ENCODE measurements around the gene LOXHD1. TPM values are rescaled to one million over a fixed set of nuclear protein-coding genes. Genes with fewer than 3 reads are reported as not detected.

LOXHD1 gene
- total RNA-seq, 1 donor from 2014 or later = 2.9 TPM

- no peaks in the 10 kb centered on the region for H3K9me3 ChIP-seq
- H3K4me3 ChIP-seq = no peak overlapping the region
- ATAC-seq (no peak), DNase-seq (no peak)
- H3K27ac ChIP-seq = no peak overlapping the region
- peaks cover 5% of the 10 kb centered on the region for H3K27me3 ChIP-seq (ENCODE audit: low read depth)
- H3K36me3 ChIP-seq = no peaks in the 10 kb centered on the region
- TF ChIP-seq CTCF (IDR thresholded peaks at IDR 0.05) = no peak
- no peaks in the 10 kb centered on the region for H3K4me1 ChIP-seq
- intact Hi-C loops (cut with DNase I) = no loop called here
Observed at GRCh38 chr18:46458472-46458871, 198.5 kb downstream of the LOXHD1 start.

- intact Hi-C loops (cut with DNase I) = no loop called here
- no peak for DNase-seq
- TF ChIP-seq CTCF (IDR thresholded peaks at IDR 0.05) = no peak
- no peak overlapping the region for H3K4me3 ChIP-seq
- H3K27me3 ChIP-seq (ENCODE audit: low read depth) = peaks cover 5% of the 10 kb centered on the region
- ATAC-seq = no peak
- H3K36me3 ChIP-seq = no peaks in the 10 kb centered on the region
- H3K9me3 ChIP-seq = no peaks in the 10 kb centered on the region
- H3K27ac ChIP-seq = no peak overlapping the region
- no peaks in the 10 kb centered on the region for H3K4me1 ChIP-seq
Observed at GRCh38 chr18:46456691-46457090, 200.3 kb downstream of the LOXHD1 start.

- ATAC-seq (no peak), DNase-seq (no peak)
- H3K27ac ChIP-seq = no peak overlapping the region
- H3K4me3 ChIP-seq = no peak overlapping the region
- no peaks in the 10 kb centered on the region for H3K9me3 ChIP-seq
- H3K4me1 ChIP-seq = no peaks in the 10 kb centered on the region
- H3K36me3 ChIP-seq = no peaks in the 10 kb centered on the region
- no peak for TF ChIP-seq CTCF (IDR thresholded peaks at IDR 0.05)
- no peaks in the 10 kb centered on the region for H3K27me3 ChIP-seq (ENCODE audit: low read depth)
- intact Hi-C loops (cut with DNase I) = no loop called here
Observed at GRCh38 chr18:46452820-46453219, 204.2 kb downstream of the LOXHD1 start.

- Histone ChIP-seq H3K9me3 (peaks cover under 1% of the 10 kb centered on the region), H3K4me1 (no peaks in the 10 kb centered on the region), H3K27me3 (ENCODE audit: low read depth) (no peaks in the 10 kb centered on the region), H3K27ac (no peak overlapping the region), H3K36me3 (no peaks in the 10 kb centered on the region), H3K4me3 (no peak overlapping the region)
- ATAC-seq = no peak
- no peak for TF ChIP-seq CTCF (IDR thresholded peaks at IDR 0.05)
- no peak for DNase-seq
- intact Hi-C loops (cut with DNase I) = no loop called here
Observed at GRCh38 chr18:46449499-46449898, 207.5 kb downstream of the LOXHD1 start.

- no peaks in the 10 kb centered on the region for H3K36me3 ChIP-seq
- no peak for DNase-seq
- H3K4me1 ChIP-seq = no peaks in the 10 kb centered on the region
- no peak overlapping the region for H3K27ac ChIP-seq
- no peak for ATAC-seq
- peaks cover 5% of the 10 kb centered on the region for H3K9me3 ChIP-seq
- H3K27me3 ChIP-seq (ENCODE audit: low read depth) = no peaks in the 10 kb centered on the region
- TF ChIP-seq CTCF (IDR thresholded peaks at IDR 0.05) = no peak
- H3K4me3 ChIP-seq = no peak overlapping the region
- intact Hi-C loops (cut with DNase I) = no loop called here
Observed at GRCh38 chr18:46449033-46449432, 208.0 kb downstream of the LOXHD1 start.

GRCh38 chr18:46448347-46448746 lies 208.7 kb downstream of the LOXHD1 start:
- intact Hi-C loops (cut with DNase I) = no loop called here
- no peak for TF ChIP-seq CTCF (IDR thresholded peaks at IDR 0.05)
- Histone ChIP-seq H3K27ac (no peak overlapping the region), H3K27me3 (ENCODE audit: low read depth) (no peaks in the 10 kb centered on the region), H3K9me3 (peaks cover 8% of the 10 kb centered on the region), H3K4me1 (no peaks in the 10 kb centered on the region), H3K36me3 (no peaks in the 10 kb centered on the region), H3K4me3 (no peak overlapping the region)
- ATAC-seq (no peak), DNase-seq (no peak)

Measured in lower lobe of right lung (tissue), 2 donors.